ENCODE results near the gene SETD5.

GRCh38 chr3:9349321-9350117 is 47.9 kb upstream of the SETD5 start:
- TF ChIP-seq CTCF (conservative IDR thresholded peaks at IDR 0.05; ENCODE audit: low read length), result no peak
- no peak for TF ChIP-seq EZH2phosphoT487 (IDR thresholded peaks at IDR 0.05; ENCODE audit: borderline replicate concordance, low read depth, low read length)

Measured in OCI-LY7 (cell line).